GM18907 (cell line): ENCODE results near the gene AATF.

Experiments
- ATAC-seq: cut with Tn5 transposase; IDR thresholded peaks from one replicate; pipeline ENCODE4 v1.9.1; 2021; ENCODE audit warnings: mild to moderate bottlenecking, moderate library complexity; ENCODE audit not compliant: unreplicated experiment

AATF gene

DNA sequence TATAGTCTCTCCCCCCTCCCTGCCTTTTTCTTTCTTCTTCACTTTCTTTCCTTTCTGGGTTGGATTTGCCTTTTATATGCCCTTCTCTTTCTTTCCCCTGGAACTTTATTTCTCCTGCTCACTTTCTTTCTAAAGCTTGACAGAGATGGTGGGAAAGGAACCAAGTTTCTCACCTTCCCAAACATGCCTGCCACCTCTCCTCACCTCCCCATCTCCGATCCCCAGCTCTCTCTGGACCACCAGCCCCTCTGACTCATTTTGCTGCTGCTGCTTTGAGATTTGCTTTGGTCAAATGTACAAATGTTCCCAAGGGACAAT is 18.2 kb upstream of the AATF start:
- ATAC-seq, result no peak

GRCh38 chr17:36931096-36931696 is 17.6 kb upstream of the AATF start:
- no peak for ATAC-seq

DNA sequence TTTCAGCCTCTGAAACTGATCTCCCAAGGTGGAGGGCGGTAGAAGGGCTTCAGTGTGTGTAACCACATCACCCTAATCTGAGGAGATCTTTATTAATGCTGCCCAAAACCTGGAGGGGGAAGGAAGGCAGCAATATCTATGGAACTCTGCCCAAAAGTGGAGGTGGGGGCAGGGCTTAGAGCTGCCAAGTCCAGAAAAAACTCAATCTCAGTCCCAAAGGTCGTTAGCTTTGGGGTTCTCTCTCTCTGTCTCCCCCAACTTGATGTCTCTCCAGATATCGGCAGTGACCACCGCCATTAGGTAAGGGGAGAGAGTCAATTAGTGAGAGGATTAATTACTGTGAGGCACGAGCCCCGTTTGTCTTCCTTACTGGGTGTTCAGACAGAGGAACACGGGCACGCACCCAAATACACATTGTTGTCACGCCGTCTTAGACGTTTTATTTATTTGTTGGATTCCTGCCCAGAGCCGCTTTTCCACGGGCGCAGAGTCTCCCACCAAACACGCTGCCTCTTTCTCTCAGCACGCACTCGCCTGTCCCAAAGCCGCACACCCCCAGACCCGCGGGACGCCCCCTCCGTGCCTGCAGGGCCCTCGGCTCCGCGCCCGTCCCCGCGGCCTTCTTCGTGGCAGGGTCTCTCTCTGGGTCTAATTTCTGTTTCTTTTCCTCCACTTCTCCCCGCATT is 16.9 kb upstream of the AATF start:
- no peak for ATAC-seq

DNA sequence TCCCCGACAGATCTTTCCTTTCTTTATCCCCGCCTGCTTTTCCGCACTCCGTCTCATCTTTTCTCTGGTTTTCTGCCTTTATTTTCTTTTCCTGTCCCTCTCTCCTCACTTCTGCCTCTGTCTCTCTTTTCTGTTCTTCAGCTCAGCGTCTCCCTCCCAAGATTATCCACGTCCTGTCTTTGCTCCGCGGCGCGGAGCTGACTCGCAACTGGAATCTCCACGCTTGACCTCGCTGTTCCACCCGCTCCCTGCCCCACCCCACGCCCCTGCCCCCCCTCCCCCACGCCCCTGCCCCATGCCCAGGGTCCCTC is 16.4 kb upstream of the AATF start:
- ATAC-seq, result no peak

- no peak for ATAC-seq
Observed at GRCh38 chr17:36932694-36933511, 15.9 kb upstream of the AATF start.

DNA sequence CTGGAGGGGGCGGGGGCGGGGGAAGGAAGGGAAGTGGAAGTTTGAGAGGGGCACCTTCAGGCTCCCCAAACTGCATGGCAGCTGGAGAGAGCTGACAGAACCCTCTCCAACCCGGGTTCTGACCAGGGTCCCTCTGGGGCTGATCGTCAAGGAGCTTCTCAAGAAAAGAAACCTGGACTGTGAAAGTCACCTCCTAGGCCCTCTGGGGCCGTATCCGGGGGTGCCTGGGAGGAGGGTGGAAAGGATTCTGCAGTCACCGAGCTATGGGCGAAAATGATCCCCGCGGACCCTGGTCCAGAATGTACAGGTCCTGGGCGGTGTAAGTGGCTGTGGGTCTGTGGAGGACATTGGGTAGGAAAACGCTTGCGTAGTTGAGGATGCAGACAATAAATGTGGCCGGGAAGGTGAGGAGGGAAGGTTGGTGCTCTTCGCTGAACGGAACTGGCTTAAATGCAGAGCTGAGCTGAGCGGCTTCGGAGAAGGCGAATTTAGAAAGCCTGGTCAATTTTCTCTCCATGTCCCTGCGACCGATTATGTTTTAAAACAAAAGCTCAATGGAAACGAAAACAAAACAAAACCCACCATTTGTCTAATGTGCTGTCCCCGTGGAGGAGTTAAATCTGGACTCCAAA is 15.1 kb upstream of the AATF start:
- ATAC-seq, result no peak

DNA sequence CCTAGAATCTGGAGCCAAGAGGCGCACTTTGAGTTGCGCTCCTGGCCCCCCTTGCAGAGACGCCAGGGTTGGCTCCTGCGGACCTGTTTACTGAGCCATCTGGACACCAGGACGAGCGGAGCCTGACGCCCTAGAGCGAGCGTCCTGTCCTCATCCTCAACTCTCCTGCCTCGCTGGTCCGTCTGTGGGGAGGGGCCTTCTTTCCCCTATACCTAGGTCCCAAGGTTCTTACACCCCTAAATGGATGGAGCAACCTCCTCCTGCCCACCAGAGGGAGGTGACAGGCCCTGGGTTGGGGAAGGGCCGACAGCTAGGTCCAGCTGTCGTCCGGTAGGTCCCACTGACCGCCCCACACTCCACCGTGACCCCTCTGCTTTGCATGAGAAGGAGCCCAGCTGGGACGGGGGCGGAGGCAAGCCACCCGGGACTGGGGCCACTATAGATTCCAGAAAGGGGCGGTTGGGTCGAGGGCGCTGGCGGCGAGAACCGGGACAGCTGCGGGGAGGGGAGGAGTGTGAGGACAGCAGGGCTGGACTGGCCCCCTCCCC is 14.5 kb upstream of the AATF start:
- no peak for ATAC-seq

- ATAC-seq, result no peak
Observed at GRCh38 chr17:36934692-36935630, 13.8 kb upstream of the AATF start.

DNA sequence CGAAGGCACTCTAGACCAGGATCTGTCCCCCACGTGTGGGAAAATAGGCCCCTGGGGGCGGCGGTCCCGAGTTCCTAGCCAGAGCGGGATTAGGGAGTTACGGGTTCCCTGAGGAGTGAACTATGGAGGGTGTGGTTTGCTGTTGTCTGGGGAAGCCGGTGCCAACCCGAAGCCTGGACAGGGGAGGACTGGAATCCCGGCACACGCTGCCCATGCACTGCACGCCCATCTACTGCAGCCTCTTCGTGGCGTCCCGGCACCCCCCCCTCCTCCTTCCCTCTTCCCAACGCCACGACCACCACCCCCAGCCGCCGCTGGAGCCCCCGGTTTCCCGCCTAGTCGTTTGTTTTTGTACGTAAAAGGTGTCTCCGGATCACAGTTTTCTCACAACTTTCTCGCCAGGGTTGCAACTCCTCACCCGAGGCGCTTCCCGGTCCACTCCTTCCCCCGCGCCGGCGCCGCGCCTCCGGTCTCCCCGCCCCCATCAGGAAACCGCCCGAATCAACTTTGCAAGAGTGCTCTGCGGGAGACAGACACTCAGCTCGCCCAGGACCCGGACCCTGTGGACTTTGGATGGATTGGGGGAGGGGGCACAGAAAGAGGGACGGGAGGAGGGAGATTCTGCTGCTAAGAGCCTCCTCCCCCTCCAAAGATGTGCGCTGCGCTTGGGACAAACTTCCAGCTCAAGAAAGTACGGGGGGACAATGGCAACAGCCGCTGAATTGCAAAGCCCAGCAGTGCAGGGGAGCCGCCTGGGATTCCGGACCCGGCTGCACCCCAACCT is 12.9 kb upstream of the AATF start:
- ATAC-seq, result no peak

- ATAC-seq, result no peak
Observed at GRCh38 chr17:36936455-36937000, 12.2 kb upstream of the AATF start.

DNA sequence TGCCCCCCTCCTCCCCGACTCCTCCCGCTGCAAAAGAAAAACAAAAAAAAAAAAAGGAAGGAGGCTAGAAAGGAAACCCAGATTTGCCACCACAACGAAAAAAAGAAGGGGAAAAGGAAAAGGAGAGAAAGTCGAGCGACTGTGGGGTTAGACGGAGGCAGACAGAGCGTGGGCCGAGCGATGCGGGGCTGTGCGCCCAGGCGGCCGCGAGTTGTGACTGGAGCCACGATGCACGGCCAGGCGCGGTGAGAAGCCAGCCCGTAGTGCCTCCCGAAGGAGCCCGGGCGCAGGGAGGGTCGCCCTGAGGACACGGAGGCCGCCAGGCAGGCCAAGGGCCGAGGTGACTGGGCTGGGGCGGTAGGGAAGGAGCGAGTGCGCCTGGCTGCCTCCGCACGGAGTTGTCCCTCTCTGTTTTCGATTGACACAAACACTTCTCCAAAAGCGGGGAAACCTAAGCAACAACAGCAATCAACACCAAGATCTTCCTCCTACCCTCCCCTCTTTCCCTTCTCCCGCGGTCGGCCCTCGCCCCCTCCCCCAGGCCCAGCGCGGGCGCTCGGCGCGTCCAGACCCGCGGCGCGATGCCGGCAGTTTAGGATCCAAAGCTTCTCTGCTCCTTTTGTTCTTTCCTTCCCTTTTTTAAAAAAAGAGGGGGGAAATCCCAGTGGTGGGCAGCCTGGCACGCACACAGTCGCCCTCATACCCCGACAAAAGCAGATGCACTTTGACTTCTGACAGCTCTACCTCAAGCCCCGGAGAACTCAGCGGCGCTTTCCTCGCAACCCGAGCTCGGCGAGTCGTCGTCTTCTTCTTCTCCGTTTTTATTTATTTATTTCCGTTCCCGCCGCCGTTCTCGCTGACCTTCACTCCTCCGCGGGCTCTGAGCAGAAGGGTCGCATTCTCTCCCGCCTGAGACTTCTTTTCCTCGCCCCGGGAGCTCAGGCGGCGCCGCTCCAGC is 11.5 kb upstream of the AATF start, which contains the start of gene LHX1:
Gene LHX1, plus strand, starts transcription at position 475 of the 958 bp plus-strand sequence. CDS start 723 bp downstream, outside the sequence.
- ATAC-seq, result no peak

- no peak for ATAC-seq
Observed at GRCh38 chr17:36937959-36938565, 10.7 kb upstream of the AATF start.

GRCh38 chr17:36938566-36939051 is 10.1 kb upstream of the AATF start:
- no peak for ATAC-seq

GRCh38 chr17:36939052-36939801 is 9.5 kb upstream of the AATF start:
- ATAC-seq, result no peak

- no peak for ATAC-seq
Observed at GRCh38 chr17:36939802-36940312, 8.9 kb upstream of the AATF start.
